Right forelimb (tissue), 1 donor: ENCODE data around the gene SUDS3.
"Not testable (repeated sequence)": the region's sequence is repeated elsewhere in the genome, so short reads cannot be mapped to it uniquely, and the experiment has no call there.

Experiments
- DNase-seq: peaks from one replicate; pipeline ENCODE4 v3.0.0-alpha.2; 2018

SUDS3 gene

DNA sequence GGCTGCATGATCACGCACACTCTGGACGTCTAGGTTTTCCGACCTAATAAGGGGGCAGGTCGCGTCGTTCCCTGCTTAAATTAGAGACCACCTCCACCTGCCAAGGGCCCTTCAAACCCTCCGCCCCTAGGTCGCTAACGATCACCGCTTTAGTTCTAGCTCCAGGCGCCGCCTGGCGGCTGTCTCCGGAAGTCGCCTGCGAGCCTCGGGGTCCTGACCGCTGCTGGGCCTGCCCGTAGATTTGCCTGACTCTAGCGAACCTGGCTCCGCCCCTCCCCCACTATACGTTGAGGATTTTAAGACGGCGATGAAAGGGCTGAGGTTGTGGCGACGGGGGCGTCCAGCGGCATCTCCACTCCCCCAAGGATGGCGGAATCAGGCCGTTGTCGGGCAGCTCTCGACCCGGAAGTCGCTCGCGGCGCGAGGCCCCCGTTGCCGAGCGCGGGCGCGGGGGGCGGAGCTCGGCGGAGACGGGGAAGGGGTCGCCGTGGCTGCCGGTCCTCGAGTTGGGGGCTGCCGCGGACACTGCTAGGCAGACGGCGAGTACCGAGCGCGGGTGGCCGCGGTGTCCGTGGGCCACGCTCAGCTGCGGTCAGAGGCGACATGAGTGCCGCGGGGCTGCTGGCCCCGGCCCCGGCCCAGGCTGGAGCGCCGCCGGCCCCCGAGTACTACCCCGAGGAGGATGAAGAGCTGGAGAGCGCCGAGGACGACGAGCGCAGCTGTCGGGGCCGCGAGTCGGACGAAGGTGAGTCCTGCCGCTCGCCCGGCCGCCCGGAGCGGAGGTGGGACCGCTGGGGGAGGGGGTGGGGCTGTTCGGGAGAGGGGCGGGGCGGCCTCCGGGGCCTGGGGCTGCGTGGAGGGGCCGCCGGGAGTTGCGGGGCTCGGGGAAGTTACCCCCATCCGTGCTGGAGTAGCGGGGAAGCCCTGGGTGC, at the start of gene SUDS3:
Gene SUDS3, plus strand, starts transcription at position 467 of the 932 bp plus-strand sequence. Its CDS starts 137 bp downstream, at position 604.
- peak; percentile 96 for DNase-seq

GRCh38 chr12:118326991-118327390, 49.4 kb upstream of the SUDS3 start:
- no peak for DNase-seq

GRCh38 chr12:118327391-118327790, 49.0 kb upstream of the SUDS3 start:
- DNase-seq = no peak

DNA sequence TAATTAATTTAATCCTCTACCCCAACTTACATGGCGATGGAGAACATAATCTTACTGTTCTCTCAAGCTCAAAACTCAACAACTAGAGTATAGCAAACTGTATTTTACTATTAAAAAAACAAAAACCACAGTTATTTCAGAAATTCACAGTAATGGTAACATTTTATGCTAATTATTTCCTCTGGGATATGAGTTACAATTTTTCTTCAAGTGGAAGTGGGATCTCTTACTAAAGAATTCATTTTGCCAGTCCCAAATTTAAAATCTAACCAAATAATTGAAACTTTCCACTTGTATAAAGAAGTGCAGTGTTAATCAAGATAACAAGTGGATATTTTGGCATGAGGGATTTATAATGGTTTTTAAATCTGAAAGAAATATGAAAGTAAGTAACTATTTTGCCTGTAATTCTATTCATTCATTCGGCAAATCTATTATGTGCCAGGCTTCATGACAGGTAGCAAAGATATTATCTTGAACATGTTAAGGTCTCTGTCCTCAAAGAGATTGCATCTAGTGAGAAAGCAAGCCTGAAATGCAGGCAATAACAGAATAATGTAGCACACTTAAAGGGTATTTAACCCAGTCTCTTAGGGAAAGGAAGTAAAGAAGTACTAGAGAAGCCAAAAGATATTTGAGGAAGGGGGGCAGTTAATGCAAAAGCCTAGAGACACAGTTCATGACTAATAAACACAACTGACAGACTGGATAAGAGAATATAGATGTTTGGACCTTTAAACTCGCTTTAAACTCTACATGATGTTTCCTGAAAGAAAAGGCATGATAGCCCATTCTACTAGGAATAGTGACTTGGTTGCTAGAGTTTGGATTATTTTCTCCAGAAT, 47.6 kb upstream of the SUDS3 start:
- DNase-seq = no peak

DNA sequence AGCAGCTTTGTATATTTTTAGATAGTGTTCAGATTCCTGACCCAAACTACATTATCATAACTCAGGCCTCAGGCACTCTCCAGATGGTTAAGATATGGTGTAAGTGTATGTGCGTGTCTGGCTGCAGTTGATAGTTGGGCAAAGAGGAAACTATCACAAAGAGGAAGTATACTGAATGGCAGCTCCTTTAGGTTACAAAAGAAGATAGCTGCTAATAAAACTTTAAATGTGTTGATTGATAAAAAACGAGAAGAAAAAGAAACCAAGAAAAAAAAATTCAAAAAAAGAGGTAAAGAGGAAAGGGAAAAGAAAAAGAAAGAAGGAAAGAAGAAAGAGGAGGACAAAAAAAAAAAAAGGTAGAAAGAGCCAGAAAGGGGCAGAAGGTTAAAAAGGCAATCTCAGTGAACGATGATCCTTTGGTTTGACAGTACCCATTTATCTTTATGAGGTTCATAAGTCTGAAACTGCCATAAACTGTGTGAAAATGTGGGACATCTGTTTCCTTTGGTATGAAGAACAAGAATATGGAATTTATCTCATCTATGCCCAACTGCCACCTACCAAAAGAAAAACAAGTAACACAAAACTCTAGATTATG, 45.8 kb upstream of the SUDS3 start:
- DNase-seq = no peak

GRCh38 chr12:118332511-118332910, 43.8 kb upstream of the SUDS3 start:
- DNase-seq = no peak

- DNase-seq = no peak
Observed at GRCh38 chr12:118334241-118334640, 42.1 kb upstream of the SUDS3 start.

GRCh38 chr12:118334939-118335567, 41.3 kb upstream of the SUDS3 start:
- DNase-seq = no peak

- DNase-seq = no peak
Observed at GRCh38 chr12:118336123-118336522, 40.2 kb upstream of the SUDS3 start.

DNA sequence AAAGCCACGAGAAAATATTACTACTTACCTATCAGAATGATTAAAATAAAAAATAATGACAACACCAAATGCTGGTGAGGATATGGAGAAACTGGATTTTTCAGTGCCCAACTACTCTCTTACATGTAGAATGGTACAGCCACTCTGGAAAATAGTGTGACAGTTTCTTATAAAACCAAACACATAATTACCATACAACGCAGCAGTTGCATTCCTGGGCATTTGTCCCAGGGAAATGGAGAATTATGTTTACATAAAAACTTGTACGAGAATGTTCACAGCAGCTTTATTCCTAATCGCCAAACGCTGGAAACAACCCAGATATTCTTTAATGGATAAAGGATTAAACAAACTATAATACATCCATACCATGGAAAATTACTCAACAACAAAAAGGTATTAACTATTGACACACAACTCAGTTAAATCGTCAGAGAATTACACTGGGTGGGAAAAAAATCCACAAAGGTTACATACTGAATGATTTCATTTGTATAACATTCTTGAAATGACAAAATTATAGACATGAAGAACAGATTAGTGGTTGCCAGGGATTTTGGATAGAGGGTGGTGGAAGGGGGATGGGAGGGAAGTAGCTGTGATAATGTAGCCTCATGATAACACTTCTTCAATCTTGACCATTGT, 39.0 kb upstream of the SUDS3 start:
- no peak for DNase-seq

GRCh38 chr12:118342090-118342489, 34.3 kb upstream of the SUDS3 start:
- DNase-seq = no peak

DNA sequence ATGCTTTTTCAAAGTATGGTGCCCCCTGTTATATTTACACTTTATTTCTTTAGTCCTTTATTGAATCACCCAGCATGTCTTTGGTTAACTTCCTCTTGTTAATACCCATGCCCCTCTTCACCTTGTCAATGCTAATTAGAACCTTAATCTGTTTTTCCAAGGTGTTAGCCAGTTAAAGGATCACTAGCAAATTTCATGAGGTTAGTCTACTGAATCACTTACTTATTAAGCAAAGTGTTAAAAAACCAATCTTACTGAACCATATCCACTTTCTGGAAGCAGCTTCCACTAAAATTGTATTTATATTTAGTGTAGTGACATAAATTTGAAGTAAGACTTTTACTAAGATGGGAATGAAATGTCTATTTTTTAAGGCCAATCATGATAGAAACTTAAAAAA, 31.5 kb upstream of the SUDS3 start:
- DNase-seq = no peak

GRCh38 chr12:118345355-118345754, 31.0 kb upstream of the SUDS3 start:
- DNase-seq = no peak

DNA sequence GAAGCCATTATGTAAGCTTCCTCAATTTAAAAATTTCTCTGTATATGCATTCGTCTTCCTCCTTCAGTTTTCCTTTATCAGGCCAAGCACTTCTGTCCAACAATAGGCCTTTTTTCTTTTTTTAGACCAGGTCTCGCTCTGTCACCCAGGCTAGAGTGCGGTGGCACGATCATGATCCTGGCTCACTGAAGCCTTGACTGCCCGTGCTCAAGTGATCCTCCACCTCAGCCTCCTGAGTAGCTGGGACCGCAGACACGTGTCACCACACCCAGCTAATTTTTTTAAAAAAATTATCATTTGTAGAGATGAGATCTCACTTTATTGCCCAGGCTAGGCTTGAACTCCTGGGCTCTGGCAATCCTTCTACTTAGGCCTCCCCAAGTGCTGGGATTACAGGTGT, 29.5 kb upstream of the SUDS3 start:
- no peak for DNase-seq

DNA sequence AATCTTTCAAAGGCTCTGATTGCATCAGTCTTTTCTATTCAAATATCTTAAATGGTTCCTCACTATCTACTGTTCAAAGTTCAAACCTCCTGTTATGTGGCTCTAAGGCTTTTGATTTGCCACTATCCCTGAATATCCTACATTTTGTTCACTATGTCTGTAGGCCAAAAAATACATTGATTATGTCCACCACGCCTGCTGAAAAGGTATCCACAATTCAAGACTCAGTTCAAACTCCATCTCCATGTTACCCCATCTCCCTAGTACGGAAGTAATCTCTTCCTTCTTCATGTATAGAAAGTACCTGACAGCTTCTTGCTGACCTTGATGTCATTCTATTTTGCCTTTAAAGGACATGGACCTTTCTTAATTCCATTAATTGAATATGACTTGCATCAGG, 28.4 kb upstream of the SUDS3 start:
- no peak for DNase-seq

DNA sequence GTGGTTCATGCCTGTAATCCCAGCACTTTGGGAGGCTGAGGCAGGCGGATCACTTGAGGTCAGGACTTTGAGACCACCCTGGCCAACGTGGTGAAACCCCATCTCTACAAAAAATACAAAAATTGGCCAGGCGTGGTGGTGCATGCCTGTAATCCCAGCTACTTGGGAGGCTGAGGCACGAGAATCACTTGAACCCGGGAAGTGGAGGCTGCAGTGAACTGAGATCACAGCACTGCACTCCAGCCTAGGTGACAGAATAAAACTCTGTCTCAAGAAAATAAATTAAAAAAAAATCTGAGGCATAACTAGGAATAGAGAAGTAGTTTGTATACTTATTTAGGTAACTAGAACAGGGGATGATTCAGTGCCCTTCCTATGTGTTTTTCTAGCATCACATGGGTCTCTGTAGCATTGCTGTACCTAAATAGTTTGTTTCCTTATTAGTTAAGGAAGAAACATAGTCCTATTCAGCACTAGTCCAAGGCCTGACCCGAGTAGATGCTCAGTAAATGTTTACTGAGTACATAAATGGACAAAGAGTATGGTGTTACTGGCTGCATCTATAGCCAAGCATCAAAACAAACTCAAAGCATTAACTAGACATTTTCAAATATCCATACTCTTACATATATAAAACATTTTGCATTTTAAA, 25.3 kb upstream of the SUDS3 start:
- DNase-seq = no peak

DNA sequence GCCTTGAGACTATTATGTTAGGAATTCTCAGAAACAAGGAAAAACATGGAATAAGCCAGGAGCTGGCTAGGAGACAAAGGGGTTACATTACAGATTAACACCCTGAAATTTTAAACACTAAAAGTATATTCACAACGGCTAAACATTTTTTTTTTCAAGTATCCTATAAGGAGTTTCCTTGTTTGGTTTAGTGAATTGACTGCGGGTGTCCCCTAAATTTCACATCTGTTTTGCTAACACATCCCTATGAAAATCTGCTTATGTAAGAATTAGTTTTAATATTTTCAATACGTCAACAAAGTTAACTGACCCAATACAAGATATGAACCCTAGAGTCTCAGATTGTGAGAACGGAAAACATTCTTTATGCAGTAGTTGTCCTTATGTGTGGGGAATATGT, 22.6 kb upstream of the SUDS3 start:
- no peak for DNase-seq

- DNase-seq = not testable (repeated sequence)
Observed at GRCh38 chr12:118354503-118354902, 21.9 kb upstream of the SUDS3 start.

- DNase-seq = no peak
Observed at GRCh38 chr12:118354903-118355302, 21.5 kb upstream of the SUDS3 start.

DNA sequence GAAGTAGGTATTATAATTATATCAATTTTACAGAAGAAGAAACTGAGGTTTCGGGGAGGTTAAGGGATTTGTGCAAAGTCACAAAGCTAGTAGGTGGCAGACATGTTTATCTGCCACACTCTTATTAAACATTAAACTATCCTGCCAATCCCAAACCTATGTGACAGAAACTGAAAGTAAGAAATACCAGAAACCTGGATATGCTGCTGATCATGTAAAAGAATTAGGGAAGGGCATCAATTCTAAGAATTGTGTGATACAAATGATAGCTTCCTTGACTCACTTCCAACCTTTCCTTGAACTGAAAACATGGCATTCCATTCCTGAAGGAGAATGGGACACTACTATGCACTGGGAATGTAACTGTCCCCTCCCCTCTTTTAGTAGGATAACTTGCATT, 20.5 kb upstream of the SUDS3 start:
- no peak for DNase-seq

DNA sequence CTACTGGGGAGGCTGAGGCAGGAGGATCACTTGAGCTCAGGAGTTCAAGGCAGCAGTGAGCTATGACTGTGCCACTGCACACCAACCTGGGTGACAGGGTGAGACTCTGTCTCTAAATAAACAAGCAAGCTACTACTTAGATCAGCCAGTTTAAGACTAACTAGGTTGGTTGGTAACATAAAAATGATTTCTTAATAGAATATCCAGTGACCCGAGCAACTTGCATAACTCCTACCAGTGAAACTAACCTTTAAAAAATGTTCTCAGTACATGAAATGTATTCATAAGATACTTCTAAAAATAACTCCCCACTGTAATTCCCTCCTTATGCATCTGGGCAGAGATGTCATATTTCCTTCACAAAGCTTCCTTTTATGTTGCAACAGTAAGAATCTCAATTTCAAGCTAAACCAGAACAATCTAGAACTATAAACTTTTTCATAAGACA, 19.5 kb upstream of the SUDS3 start:
- no peak for DNase-seq
